Renal cortical epithelial cell (primary cell): ENCODE measurements around the gene ATXN3L. TPM values are rescaled to one million over a fixed set of nuclear protein-coding genes. Genes with fewer than 3 reads are reported as not detected.

Source experiments
- DNase-seq: peaks from one replicate; pipeline ENCODE4 v3.0.0-alpha.2; 2011; ENCODE audit warnings: low read depth
- total RNA-seq: library from RNA; depleted of rRNA; stranded (reverse); fragments of >200 nt; gene quantifications from 2 replicates; pipeline ENCODE4 v1.2.3, GENCODE V29; 2014

ATXN3L gene
- not detected in 2 replicates for total RNA-seq

- DNase-seq: no peak
Observed at GRCh38 chrX:13319953-13320352, at the start of gene ATXN3L. ATXN3L (minus strand) TSS chrX:13320053; CDS start chrX:13319934, 119 bp downstream.

GRCh38 chrX:13369256-13370030, 49.6 kb upstream of the ATXN3L start:
- no peak for DNase-seq

GRCh38 chrX:13367950-13368349, 48.1 kb upstream of the ATXN3L start:
- no peak for DNase-seq

- DNase-seq: no peak
Observed at GRCh38 chrX:13366698-13367097, 46.8 kb upstream of the ATXN3L start.

GRCh38 chrX:13365161-13365560, 45.3 kb upstream of the ATXN3L start:
- no peak for DNase-seq

- DNase-seq: no peak
Observed at GRCh38 chrX:13364230-13364857, 44.5 kb upstream of the ATXN3L start.

GRCh38 chrX:13360146-13360545, 40.3 kb upstream of the ATXN3L start:
- DNase-seq: no peak

GRCh38 chrX:13357925-13358324, 38.1 kb upstream of the ATXN3L start:
- no peak for DNase-seq

- DNase-seq: no peak
Observed at GRCh38 chrX:13346646-13347045, 26.8 kb upstream of the ATXN3L start.

- no peak for DNase-seq
Observed at GRCh38 chrX:13345438-13345837, 25.6 kb upstream of the ATXN3L start.

GRCh38 chrX:13345037-13345436, 25.2 kb upstream of the ATXN3L start:
- peak; percentile 52 for DNase-seq

- peak; percentile 17 for DNase-seq
Observed at GRCh38 chrX:13341491-13342101, 21.7 kb upstream of the ATXN3L start.

GRCh38 chrX:13340182-13340791, 20.4 kb upstream of the ATXN3L start:
- no peak for DNase-seq

GRCh38 chrX:13339607-13340006, 19.8 kb upstream of the ATXN3L start:
- no peak for DNase-seq

GRCh38 chrX:13338996-13339515, 19.2 kb upstream of the ATXN3L start:
- no peak for DNase-seq

GRCh38 chrX:13334491-13334890, 14.6 kb upstream of the ATXN3L start:
- DNase-seq: peak; percentile 46

GRCh38 chrX:13330446-13330845, 10.6 kb upstream of the ATXN3L start:
- DNase-seq: no peak

- DNase-seq: no peak
Observed at GRCh38 chrX:13327666-13328065, 7.8 kb upstream of the ATXN3L start.

GRCh38 chrX:13323241-13323640, 3.4 kb upstream of the ATXN3L start:
- DNase-seq: no peak

- DNase-seq: no peak
Observed at GRCh38 chrX:13317366-13317765, 2.5 kb downstream of the ATXN3L start.

GRCh38 chrX:13311560-13311959, 8.3 kb downstream of the ATXN3L start:
- DNase-seq: no peak

GRCh38 chrX:13309631-13310030, 10.2 kb downstream of the ATXN3L start:
- DNase-seq: no peak
